Measurements from ENCODE around the gene PSG11. TPM values are rescaled to one million over a fixed set of nuclear protein-coding genes. Genes with fewer than 3 reads are reported as not detected.
"Not testable (repeated sequence)": the region's sequence is repeated elsewhere in the genome, so short reads cannot be mapped to it uniquely, and the experiment has no call there.

Gene PSG11
- total and polyA plus RNA-seq, 2 of the 8 experiments (the other 6 are each of a cell fraction or from before 2014, with no cell fraction given): not detected

- CTCF ChIA-PET (ENCODE audit: partially characterized antibody); DNase-seq (ENCODE audit: low read depth in 1 of 2, low spot score in 2 of 2); H3K79me2 ChIP-seq (ENCODE audit: control insufficient read depth in 1 of 2, insufficient read depth in 2 of 2, low read length in 2 of 2); H3K18ac ChIP-seq (ENCODE audit: extremely low read depth, low read length); H3K4me3 ChIP-seq (ENCODE audit: extremely low read depth in 1 of 4, insufficient read depth in 2 of 4, low read depth in 3 of 4, low read length in 4 of 4); H2BK12ac ChIP-seq (ENCODE audit: low read depth, low read length); H3K9ac ChIP-seq (replicated peaks in 1 of 4; ENCODE audit: extremely low read depth in 1 of 4, low read depth in 3 of 4, low read length in 3 of 4); H4K20me1 ChIP-seq (replicated peaks in 1 of 2; ENCODE audit: control insufficient read depth in 1 of 2, insufficient read depth in 2 of 2, low read length in 2 of 2); FAIRE-seq; H2AFZ ChIP-seq (ENCODE audit: low read length); H2BK20ac ChIP-seq (ENCODE audit: low read length); H3K23ac ChIP-seq (ENCODE audit: insufficient read length); H3K36me3 ChIP-seq (ENCODE audit: control insufficient read depth in 2 of 4, insufficient read depth in 4 of 4, low read length in 3 of 4); H3K56ac ChIP-seq (replicated peaks; ENCODE audit: insufficient read length, low read depth, low read length); H4K5ac ChIP-seq (ENCODE audit: insufficient read length, low read depth, low read length); H3K27ac ChIP-seq (ENCODE audit: low read depth, low read length); H4K8ac ChIP-seq (ENCODE audit: extremely low read depth, insufficient read depth, low read length); H4K91ac ChIP-seq (replicated peaks; ENCODE audit: insufficient read length, low read length); H2BK5ac ChIP-seq (ENCODE audit: low read depth, low read length); H2AK5ac ChIP-seq (ENCODE audit: low read depth, low read length); H3K4me1 ChIP-seq (replicated peaks in 1 of 4; ENCODE audit: control insufficient read depth in 3 of 4, insufficient read depth in 4 of 4, low read length in 3 of 4); POLR2A ChIA-PET (ENCODE audit: partially characterized antibody); H3K27me3 ChIP-seq (replicated peaks in 1 of 4; ENCODE audit: control insufficient read depth in 3 of 4, extremely low read depth in 1 of 4, insufficient read depth in 3 of 4, low read length in 3 of 4); H3K14ac ChIP-seq (ENCODE audit: insufficient read length); H2BK120ac ChIP-seq (replicated peaks; ENCODE audit: low read depth, low read length); H3K4ac ChIP-seq (replicated peaks; ENCODE audit: insufficient read length, low read depth, low read length); H3K4me2 ChIP-seq (ENCODE audit: insufficient read depth in 1 of 2, low read depth in 2 of 2, low read length in 2 of 2); H2BK15ac ChIP-seq (ENCODE audit: low read length); H3K23me2 ChIP-seq (ENCODE audit: low read depth, low read length); H3K79me1 ChIP-seq (ENCODE audit: low read depth, low read length): not testable (repeated sequence)
- WGBS, 2 experiments (ENCODE audit: extremely low coverage in 1 of 2, insufficient coverage in 1 of 2, insufficient read length in 1 of 2, insufficient replicate concordance in 2 of 2, low coverage in 1 of 2, low lambda C conversion rate in 2 of 2, missing lambda C conversion rate in 1 of 2): 73% methylated on average over 2 of the region's 2 CpGs; no CpG with 5 or more reads in 1 of the 2 experiments
- peaks cover 3 to 29% of the 10 kb centered on the region in 2 experiments; a peak in 3 of 4 replicates for H3K9me3 ChIP-seq (ENCODE audit: insufficient read depth in 2 of 2, low read depth in 1 of 2, low read length in 1 of 2)
Observed at GRCh38 chr19:43046578-43046977, 20.3 kb upstream of the PSG11 start.

GRCh38 chr19:43043492-43044180, 17.4 kb upstream of the PSG11 start:
- H3K4me3 ChIP-seq (ENCODE audit: extremely low read depth in 1 of 4, insufficient read depth in 2 of 4, low read depth in 3 of 4, low read length in 4 of 4); CTCF ChIA-PET (ENCODE audit: partially characterized antibody); DNase-seq (ENCODE audit: low read depth in 1 of 2, low spot score in 2 of 2); H3K36me3 ChIP-seq (ENCODE audit: control insufficient read depth in 2 of 4, insufficient read depth in 4 of 4, low read length in 3 of 4); H4K8ac ChIP-seq (ENCODE audit: extremely low read depth, insufficient read depth, low read length); H2BK5ac ChIP-seq (ENCODE audit: low read depth, low read length); H2BK12ac ChIP-seq (ENCODE audit: low read depth, low read length); H2BK20ac ChIP-seq (ENCODE audit: low read length); H3K18ac ChIP-seq (ENCODE audit: extremely low read depth, low read length); H3K56ac ChIP-seq (replicated peaks; ENCODE audit: insufficient read length, low read depth, low read length); H3K9ac ChIP-seq (replicated peaks in 1 of 4; ENCODE audit: extremely low read depth in 1 of 4, low read depth in 3 of 4, low read length in 3 of 4); H3K27me3 ChIP-seq (replicated peaks in 1 of 4; ENCODE audit: control insufficient read depth in 3 of 4, extremely low read depth in 1 of 4, insufficient read depth in 3 of 4, low read length in 3 of 4); H4K91ac ChIP-seq (replicated peaks; ENCODE audit: insufficient read length, low read length); H3K4me1 ChIP-seq (replicated peaks in 1 of 4; ENCODE audit: control insufficient read depth in 3 of 4, insufficient read depth in 4 of 4, low read length in 3 of 4); H2AFZ ChIP-seq (ENCODE audit: low read length); FAIRE-seq; H2AK5ac ChIP-seq (ENCODE audit: low read depth, low read length); H4K20me1 ChIP-seq (replicated peaks in 1 of 2; ENCODE audit: control insufficient read depth in 1 of 2, insufficient read depth in 2 of 2, low read length in 2 of 2); H3K79me1 ChIP-seq (ENCODE audit: low read depth, low read length); H3K4ac ChIP-seq (replicated peaks; ENCODE audit: insufficient read length, low read depth, low read length); H4K5ac ChIP-seq (ENCODE audit: insufficient read length, low read depth, low read length); H3K23me2 ChIP-seq (ENCODE audit: low read depth, low read length); H3K14ac ChIP-seq (ENCODE audit: insufficient read length); H2BK15ac ChIP-seq (ENCODE audit: low read length); H3K4me2 ChIP-seq (ENCODE audit: insufficient read depth in 1 of 2, low read depth in 2 of 2, low read length in 2 of 2); POLR2A ChIA-PET (ENCODE audit: partially characterized antibody); H3K79me2 ChIP-seq (ENCODE audit: control insufficient read depth in 1 of 2, insufficient read depth in 2 of 2, low read length in 2 of 2); H2BK120ac ChIP-seq (replicated peaks; ENCODE audit: low read depth, low read length); H3K23ac ChIP-seq (ENCODE audit: insufficient read length); H3K27ac ChIP-seq (ENCODE audit: low read depth, low read length): not testable (repeated sequence)
- 83% methylated on average over 1 of the region's 1 CpG; no CpG with 5 or more reads in 1 of the 2 experiments for WGBS, 2 experiments (ENCODE audit: extremely low coverage in 1 of 2, insufficient coverage in 1 of 2, insufficient read length in 1 of 2, insufficient replicate concordance in 2 of 2, low coverage in 1 of 2, low lambda C conversion rate in 2 of 2, missing lambda C conversion rate in 1 of 2)
- peaks cover 10 to 40% of the 10 kb centered on the region in 2 experiments; a peak in 2 of 4 replicates for H3K9me3 ChIP-seq (ENCODE audit: insufficient read depth in 2 of 2, low read depth in 1 of 2, low read length in 1 of 2)
